HG03460 (cell line): Measurements from ENCODE around the gene MGST1.
A peak's percentile ranks its signal among the peaks of the same experiment; 100 is the strongest.

Experiments used
- ATAC-seq: cut with Tn5 transposase; IDR thresholded peaks from one replicate; pipeline ENCODE4 v1.9.1; 2021; ENCODE audit not compliant: unreplicated experiment

Gene MGST1, protein sequence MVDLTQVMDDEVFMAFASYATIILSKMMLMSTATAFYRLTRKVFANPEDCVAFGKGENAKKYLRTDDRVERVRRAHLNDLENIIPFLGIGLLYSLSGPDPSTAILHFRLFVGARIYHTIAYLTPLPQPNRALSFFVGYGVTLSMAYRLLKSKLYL

DNA sequence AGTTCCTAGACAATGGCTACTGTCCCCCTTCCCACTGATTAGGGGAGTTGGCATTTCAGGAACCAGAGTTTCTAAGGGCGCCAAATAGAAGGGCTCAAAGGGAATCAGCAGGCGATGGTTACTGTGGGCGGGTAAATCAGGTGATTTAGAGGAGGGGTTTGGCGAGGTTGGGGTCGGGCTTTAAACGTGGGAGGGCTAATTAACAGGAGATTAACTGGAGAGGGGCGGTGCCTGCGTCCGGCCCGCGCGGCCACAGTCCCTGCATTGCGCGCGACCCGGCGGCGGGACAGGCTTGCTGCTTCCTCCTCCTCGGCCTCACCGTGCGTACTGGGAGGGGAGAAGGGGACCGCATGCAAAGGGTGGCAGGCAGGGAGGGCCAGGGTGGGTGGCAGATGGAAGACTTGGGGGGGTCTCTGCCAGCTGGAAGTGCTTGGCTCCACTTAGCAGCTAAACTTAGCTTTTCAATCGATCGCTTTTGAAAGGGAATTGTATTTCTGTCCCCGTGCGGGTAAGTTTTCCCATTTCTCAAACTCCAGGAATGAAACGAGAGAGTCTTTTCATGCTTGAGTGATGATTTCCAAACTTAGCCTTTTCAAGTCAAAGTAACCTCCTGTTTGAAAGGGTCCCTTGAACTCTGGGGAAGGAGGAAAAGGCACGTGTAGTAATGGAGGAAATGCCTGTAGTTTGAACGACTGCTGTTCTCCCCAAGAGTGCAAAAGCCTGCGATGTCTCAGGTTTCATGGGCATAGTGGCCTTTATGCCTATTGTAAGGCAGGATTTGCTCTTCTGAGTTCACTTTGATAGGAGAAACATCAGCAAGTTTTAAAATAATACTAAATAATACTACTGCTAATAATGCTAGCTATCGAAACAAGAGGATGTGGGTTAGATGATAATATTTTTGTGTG, at the start of gene MGST1:
Gene MGST1, plus strand, starts transcription at position 255 of the 908 bp plus-strand sequence. CDS start 6,608 bp downstream, outside the sequence.
- ATAC-seq: peak; percentile 66

- no peak for ATAC-seq
Observed at GRCh38 chr12:16299403-16299802, 48.0 kb upstream of the MGST1 start.

DNA sequence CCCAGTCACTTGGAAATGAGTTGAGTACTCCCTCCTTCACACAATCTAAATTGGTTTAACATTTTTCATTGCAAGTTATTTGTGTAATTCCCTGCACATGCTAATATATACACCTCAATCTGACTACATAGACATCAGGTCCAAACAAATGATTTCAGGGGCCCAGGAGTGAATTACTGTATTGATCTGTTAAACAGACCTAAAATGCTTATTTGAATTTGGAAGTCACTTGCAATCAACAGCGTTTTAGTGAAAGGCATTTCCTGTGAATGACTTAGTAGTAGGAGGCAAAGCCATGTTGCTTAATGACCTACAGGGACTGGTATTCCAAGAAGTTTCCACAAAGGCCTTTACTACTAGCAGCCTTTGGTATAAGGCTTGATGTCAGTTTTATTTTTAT, 47.3 kb upstream of the MGST1 start:
- ATAC-seq: no peak

- no peak for ATAC-seq
Observed at GRCh38 chr12:16300736-16301135, 46.7 kb upstream of the MGST1 start.

GRCh38 chr12:16303939-16304338, 43.5 kb upstream of the MGST1 start:
- no peak for ATAC-seq

GRCh38 chr12:16307856-16308475, 39.5 kb upstream of the MGST1 start:
- ATAC-seq: no peak

GRCh38 chr12:16310934-16311333, 36.5 kb upstream of the MGST1 start:
- no peak for ATAC-seq

DNA sequence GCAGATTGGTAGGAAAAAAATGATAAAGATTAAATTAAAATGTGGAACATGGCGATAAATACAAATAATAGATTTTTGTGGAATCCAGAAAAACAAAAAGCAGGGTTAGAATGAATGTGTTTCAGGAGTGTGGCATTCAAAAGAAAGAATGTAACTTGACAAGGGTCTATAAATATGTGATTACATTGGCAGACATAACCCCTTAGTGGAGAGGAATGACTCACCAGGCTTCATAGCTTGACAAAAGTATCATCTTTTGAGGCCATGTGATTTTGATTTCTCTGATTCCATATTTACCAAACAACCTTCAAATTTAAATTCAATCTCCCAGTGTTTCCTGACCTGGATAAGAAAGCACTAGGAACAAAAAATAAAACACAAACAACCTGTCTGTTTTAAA, 24.4 kb upstream of the MGST1 start:
- ATAC-seq: no peak

DNA sequence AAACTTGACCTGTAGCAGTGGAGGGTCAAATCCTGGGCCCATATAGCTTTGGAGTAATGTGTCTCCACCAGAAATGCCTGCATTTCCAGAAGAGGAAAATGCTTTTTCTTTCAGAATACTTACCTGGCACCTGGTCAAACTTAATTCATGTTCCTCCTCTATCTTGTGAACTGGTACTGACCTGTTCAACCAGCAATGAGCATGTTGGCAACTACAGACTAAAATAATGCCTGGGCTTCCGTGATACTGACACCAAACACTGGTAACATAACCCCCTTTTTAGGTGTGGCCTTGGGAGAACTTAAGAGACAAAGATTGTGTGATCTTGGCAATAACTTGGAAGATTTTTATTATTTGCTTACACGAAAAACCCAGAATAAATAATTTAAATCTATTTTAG, 23.8 kb upstream of the MGST1 start:
- no peak for ATAC-seq

- ATAC-seq: no peak
Observed at GRCh38 chr12:16324272-16324671, 23.2 kb upstream of the MGST1 start.

DNA sequence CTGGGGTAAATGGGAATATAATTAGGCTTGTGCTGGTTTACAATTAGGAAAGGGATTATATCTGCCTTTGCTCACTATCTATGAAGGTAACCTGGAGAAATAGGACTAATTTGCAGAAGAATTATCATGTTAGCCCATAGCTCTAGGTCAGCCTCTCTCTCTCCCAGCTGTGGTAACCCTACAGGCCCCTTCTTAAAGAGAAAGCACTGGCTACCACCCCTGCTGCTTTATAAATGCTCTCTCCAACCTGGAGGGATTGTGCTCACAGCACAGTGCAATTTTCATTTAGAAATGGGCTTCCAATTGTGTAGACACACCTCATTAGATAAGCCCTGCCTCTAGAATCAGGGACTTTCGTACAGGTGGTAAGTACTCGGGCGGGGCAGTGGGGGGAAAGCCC, 22.7 kb upstream of the MGST1 start:
- ATAC-seq: no peak

DNA sequence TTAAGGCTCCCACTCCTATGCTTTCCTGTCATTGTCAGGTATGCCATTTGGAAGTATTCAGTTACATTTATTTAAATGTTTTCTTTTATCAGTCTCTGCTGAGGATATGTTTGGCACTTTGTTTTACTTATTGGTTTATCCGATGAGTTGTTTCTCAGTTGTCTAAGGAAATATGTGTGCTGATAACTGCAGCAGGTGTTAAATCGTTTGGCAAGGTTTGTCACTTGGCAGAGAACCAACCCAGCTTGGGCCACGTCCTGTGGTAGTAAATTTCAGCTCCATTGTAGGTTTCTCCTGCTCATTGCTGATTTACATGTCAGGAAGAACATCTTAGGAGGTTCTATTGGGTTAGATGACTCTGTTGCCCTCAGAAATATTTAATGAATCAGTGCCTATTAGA, 22.0 kb upstream of the MGST1 start:
- no peak for ATAC-seq

DNA sequence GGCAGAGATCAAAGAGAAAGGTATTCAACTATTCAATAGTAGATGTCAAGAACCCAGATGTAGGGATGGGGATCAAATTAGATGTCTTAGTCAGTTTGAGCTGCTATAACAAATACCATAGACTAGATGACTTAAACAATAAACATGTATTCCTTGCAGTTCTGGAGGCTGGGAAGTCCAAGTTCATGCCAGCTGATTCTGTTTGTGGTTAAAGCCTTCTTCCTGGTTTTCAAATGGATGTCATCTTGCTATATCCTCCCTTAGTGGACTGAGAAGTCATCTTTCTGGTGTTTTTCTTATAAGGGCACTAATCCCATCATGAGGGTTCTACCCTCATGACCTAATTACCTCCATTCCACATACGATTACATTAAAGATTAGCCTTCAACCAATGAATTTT, 19.5 kb upstream of the MGST1 start:
- no peak for ATAC-seq

DNA sequence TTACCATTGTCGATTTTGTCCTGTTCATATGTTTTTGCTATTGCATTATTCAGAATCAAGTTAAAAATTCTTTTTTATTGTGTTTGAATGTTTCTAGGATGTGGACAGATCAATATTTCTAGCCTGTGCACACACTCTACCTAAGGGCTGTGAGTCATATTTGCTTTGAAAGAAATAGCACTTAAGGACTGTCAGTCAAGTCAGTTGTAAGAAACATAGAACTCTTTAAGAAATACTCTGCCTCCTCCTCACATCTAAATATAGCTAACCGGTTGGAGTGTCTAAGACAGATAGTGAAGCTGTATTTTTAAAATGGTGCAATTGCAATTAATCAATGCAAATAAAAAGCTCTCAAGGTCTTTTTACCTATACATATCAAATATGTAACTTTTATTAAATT, 17.9 kb upstream of the MGST1 start:
- no peak for ATAC-seq

DNA sequence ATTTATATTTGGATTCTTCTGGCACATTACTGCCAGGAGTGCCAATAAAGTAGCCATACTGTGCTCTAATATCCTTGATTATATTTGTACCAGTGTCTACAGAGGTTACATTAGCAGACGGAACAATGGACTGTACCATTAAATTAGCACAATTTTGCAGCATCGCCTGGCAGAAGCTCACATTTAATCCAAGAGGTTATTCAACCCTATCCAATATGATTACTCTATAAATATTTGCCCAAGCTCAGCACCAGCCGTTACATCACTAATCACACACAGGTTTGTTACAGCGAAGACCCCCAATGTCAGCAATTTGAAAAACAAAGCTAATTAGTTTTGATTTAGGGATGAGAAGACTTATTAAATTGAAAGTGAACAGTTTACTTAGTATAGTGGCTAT, 16.9 kb upstream of the MGST1 start:
- no peak for ATAC-seq

DNA sequence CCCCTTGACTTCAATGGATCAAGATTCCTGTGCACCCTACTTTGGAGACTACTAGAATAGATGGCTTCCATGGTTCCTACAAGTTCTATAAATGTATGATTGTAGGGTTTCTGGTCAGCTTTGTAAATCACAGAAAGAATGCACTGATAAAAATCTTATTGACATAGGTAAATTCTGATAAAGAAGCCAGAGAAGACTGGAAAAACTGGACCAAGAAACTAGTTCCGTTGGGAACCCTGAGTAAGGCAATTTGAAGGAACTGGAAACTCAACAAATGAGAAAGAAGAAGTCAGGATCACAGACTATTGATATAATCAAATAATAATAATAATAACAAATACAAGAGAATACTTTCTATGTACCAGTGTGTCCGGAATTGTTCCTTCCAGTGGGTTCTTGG, 15.4 kb upstream of the MGST1 start:
- no peak for ATAC-seq

DNA sequence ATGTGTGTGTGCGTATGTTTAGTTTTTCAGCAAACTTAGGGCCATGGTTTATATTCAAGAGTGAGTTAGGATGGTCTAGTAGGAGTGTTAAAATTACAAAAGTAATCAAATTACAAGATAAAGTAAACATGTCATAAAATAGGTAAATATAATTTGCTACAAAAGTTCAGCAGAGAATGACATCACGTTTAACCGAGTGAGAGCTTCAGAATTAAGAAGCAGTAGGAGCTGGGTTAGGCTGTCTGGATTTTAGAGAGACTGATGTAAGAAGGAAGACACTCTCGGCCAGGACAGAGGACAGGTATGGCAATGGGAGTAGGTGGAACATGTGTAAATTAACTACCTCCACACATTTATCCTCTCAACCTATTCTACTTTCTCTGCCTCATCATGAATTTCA, 11.6 kb upstream of the MGST1 start:
- no peak for ATAC-seq

- ATAC-seq: no peak
Observed at GRCh38 chr12:16344269-16344668, 3.2 kb upstream of the MGST1 start.

GRCh38 chr12:16345105-16345504, 2.3 kb upstream of the MGST1 start:
- no peak for ATAC-seq

GRCh38 chr12:16346958-16347357, 487 bp upstream of the MGST1 start:
- ATAC-seq: no peak

DNA sequence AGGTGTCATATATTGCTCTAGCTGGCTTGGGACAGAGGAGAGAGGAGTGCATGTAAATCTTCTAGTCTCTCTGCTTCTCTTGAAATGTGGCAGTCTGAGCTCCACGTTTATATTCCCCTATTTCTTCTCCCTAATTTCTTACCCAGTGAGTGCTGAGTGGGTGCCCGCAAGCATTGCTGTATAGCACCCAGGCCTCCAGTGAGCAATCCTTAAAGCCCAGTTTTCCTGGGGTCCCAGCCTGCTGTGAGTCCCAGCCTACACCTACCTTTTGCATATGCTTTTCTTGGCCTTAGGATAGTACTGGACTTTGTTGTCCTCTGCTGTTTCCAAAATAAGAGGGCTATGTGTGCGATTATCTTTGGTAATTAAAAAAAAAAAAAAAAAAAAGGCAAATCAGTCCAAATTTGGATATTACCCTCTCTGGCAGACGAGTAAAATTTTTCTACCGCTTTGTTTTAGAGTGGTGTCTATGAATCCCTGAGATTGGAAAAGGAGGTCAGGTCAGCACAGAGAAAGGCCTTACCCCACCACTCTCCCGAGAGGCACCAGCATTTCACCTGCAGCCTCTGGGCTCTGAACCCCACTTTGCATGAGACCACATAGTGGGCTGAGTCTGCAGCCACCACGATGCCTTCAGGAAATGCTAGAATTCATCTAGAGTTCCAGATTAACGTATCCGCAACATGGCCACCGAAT, 1.1 kb downstream of the MGST1 start:
- ATAC-seq: no peak

DNA sequence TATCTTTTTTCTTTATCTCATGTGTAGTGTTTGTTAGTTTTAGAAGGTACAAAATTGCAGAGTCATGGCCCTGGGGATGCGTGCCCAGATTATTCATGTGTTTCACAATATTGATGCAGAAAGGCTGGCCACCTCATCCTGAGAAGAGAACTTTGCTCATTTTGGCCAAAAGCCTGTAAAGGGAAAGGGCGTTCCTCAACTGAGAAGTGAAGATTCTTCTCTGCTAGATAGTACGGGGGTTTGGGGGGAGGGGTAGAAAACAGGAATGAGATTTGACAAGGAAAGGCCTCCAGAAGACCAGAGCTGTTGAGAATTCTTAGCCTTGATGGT, 1.7 kb downstream of the MGST1 start:
- ATAC-seq: no peak
